Measurements from ENCODE around the gene OR52E1. TPM values are rescaled to one million over a fixed set of nuclear protein-coding genes. Genes with fewer than 3 reads are reported as not detected.

The OR52E1 gene
- polyA plus RNA-seq, 3 donors from 2014 or later: not detected

DNA sequence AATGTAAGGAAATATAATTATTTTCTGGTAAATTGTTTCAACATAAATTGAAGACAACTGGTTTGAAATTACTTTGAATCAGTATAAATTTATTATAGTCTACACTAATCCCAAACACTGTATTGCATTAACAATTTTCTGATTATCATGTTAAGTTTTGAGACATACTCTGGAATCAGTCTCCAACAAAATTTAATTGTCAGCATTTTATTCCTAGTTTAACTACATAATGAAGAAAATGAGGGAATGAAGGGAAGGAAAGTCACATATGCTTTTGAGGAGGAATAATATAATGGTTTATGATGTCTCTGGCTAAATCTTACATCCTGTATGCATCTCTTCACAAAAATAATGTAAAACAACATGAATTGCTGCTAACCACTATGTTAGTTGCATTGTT lies 14.2 kb downstream of the OR52E1 start:
- no peak overlapping the region for H3K4me3 Mint-ChIP-seq
- H3K36me3 Mint-ChIP-seq: no peaks in the 10 kb centered on the region
- H3K4me1 Mint-ChIP-seq: no peaks in the 10 kb centered on the region
- H3K27me3 Mint-ChIP-seq (ENCODE audit: low read depth in 3 of 3): peaks cover 2 to 4% (median 3%) of the 10 kb centered on the region in 3 donors
- H3K9me3 Mint-ChIP-seq: peaks cover 0 to 6% (median 0%) of the 10 kb centered on the region in 6 donors
- no peak overlapping the region for H3K27ac Mint-ChIP-seq
- no peak for DNase-seq

DNA sequence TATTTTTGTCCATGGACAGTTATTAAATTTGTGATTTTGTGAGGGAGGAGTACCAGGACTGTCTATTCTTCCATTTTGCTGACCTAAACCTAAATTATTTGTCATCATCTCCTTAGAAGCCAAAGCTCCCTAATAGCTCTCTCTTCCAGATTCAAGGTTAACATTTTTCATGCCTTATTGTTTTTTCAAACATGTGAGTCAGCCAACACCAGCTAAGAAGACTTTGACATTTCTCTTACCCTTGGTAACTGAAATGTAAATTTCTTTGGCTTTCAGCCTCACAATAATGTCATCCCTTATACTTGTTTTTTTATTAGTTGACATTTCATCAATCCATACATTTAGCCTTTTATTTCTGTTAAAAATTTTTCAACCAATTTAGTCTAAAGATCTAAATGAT lies 19.2 kb downstream of the OR52E1 start:
- Mint-ChIP-seq H3K36me3 (no peaks in the 10 kb centered on the region), H3K27me3 (ENCODE audit: low read depth in 3 of 3) (peaks cover 2 to 3% (median 3%) of the 10 kb centered on the region in 3 donors), H3K4me1 (no peaks in the 10 kb centered on the region)

DNA sequence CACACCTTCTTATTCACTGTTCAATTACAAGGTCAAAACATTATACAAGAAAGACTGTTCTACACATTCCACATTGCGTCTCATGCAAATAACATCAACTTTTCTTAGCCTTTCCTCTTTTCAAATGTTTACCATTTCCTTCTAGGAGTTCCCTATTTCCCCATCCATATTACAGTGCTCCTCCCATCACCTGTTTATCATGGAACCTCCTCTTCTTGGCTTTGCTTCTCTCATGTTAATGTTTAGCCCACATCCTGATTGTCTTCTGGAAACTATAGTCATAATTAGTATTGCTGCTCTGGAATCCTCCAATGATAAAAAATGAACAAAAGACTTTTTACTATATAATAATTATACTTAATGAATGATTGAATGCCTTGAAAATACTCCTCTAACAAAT lies 21.3 kb downstream of the OR52E1 start:
- Mint-ChIP-seq H3K27me3 (ENCODE audit: low read depth in 3 of 3) (peaks cover 0 to 3% (median 2%) of the 10 kb centered on the region in 3 donors), H3K4me3 (no peak overlapping the region), H3K27ac (no peak overlapping the region), H3K9me3 (peaks cover 0 to 13% (median 0%) of the 10 kb centered on the region in 6 donors), H3K4me1 (no peaks in the 10 kb centered on the region), H3K36me3 (no peaks in the 10 kb centered on the region)
- no peak for DNase-seq

More for the DNA sequence above, 19.2 kb downstream of the OR52E1 start:
- Mint-ChIP-seq H3K27ac (no peak overlapping the region), H3K4me3 (no peak overlapping the region), H3K9me3 (peaks cover 0 to 15% (median 0%) of the 10 kb centered on the region in 6 donors)
- DNase-seq: no peak

DNA sequence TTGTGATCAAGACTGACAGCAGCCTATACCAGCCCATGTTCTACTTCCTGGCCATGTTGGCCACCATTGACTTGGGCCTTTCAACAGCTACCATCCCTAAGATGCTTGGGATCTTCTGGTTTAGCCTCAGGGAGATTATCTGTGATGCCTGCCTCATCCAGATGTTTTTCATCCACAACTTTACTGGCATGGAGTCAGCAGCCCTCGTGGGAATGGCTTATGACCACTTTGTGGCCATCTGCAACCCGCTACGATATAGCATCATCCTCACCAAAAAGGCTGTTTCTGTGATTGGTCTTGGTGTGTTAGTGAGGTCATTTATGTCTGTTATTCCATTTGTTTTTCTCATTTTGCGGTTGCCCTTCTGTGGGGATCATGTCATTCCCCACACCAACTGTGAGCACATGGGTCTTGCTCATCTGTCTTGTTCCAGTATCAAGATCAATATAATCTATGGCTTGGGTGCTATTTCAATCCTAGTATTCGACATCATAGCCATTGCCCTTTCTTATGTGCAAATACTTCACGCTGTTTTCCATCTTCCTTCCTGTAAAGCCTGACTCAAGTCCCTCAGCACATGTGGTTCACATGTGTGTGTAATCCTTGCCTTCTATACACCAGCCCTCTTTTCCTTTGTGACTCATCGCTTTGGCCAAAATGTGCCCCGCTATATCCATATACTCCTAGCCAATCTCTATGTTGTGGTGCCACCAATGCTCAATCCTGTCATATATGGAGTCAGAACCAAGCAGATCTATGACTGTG lies 23.6 kb downstream of the OR52E1 start:
- peaks cover 0 to 3% (median 0%) of the 10 kb centered on the region in 3 donors for H3K27me3 Mint-ChIP-seq (ENCODE audit: low read depth in 3 of 3)
- no peak for DNase-seq
- peaks cover 0 to 13% (median 0%) of the 10 kb centered on the region in 6 donors for H3K9me3 Mint-ChIP-seq
- H3K4me1 Mint-ChIP-seq: no peaks in the 10 kb centered on the region
- no peak overlapping the region for H3K27ac Mint-ChIP-seq
- H3K4me3 Mint-ChIP-seq: no peak overlapping the region
- H3K36me3 Mint-ChIP-seq: no peaks in the 10 kb centered on the region

DNA sequence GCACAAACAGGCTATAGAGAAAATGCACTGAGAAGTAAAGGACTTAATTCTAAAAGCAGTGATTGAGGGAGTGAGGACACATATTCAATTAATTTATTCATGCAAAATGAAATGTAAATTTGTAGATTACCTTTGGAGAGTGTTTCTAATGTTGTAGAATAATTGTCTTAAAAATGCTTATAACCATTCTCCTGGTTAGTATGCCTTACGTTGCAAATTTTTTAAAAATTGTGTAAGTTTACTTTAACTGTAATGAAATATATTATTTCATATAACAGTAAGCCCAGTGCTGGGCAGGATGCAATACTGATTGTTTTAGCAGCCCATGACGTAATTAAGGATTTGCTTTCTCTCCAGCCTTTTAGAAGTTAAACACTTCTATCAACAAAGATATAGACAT lies 26.6 kb downstream of the OR52E1 start:
- Mint-ChIP-seq H3K4me3 (no peak overlapping the region), H3K9me3 (peaks cover 0 to 3% (median 0%) of the 10 kb centered on the region in 6 donors), H3K27ac (no peak overlapping the region), H3K27me3 (ENCODE audit: low read depth in 3 of 3) (peaks cover 0 to 2% (median 0%) of the 10 kb centered on the region in 3 donors), H3K4me1 (no peaks in the 10 kb centered on the region), H3K36me3 (no peaks in the 10 kb centered on the region)
- no peak for DNase-seq

DNA sequence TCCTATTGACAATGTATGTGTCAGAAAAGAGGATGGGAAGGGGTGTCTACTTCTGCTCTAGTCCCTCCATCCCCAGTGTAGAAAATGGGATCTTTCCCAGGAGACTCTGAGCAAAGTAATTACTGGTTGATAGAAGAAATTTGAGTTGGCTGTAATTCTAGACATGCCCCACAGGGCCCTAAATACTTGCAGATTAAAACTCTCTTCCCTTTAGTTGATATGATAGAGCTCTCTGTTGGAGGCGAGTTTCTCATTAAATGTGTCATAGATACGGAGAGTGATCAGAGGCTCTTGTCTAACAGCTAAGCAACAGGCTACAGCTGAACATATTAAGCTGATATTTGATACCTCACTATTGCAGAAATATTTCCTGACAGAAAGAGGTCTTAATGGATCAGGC lies 32.9 kb downstream of the OR52E1 start:
- Mint-ChIP-seq H3K4me1 (no peaks in the 10 kb centered on the region), H3K27me3 (ENCODE audit: low read depth in 3 of 3) (no peaks in the 10 kb centered on the region), H3K9me3 (peaks cover 0 to 3% (median 0%) of the 10 kb centered on the region in 6 donors), H3K4me3 (no peak overlapping the region), H3K36me3 (no peaks in the 10 kb centered on the region), H3K27ac (no peak overlapping the region)
- no peak for DNase-seq

DNA sequence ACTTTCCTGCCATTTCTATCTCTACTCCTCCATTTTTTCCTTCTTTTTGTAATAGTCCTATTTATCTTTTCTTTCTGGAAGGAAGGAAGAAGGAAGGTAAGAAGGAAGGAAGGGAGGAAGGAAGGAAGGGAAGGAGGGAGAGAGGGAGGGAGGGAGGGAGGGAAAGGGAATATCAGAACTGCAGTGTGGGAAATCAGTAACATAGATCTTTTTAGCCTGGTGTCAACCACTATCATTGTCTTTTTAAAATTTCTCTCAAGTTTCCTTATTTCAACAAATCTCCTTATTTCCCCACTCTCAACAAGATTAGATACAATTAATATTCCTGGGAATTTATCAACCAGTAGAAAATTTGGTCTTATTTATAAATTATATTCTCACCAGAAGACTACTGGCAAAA lies 33.7 kb downstream of the OR52E1 start:
- Mint-ChIP-seq H3K4me3 (no peak overlapping the region), H3K9me3 (peaks cover 0 to 3% (median 0%) of the 10 kb centered on the region in 6 donors), H3K36me3 (no peaks in the 10 kb centered on the region), H3K4me1 (no peaks in the 10 kb centered on the region), H3K27me3 (ENCODE audit: low read depth in 3 of 3) (no peaks in the 10 kb centered on the region), H3K27ac (no peak overlapping the region)
- no peak for DNase-seq

DNA sequence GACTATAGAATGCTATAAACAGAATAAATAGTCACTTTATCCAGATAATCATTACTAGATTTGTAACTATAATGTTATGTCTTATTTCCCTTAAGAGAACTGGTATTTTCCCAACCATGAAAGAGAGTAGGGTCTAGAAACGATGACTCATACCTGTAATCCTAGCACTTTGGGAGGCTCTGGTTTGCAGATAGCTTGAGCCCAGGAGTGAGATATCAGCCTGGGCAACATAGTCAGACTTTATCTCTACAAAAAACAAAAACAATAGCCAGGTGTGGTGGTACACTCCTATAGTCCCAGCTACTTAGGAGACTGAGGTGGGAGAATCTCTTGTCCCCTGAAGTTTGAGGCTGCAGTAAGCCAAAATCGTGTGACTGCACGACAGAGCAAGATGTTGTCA lies 37.9 kb downstream of the OR52E1 start:
- no peaks in the 10 kb centered on the region for H3K4me1 Mint-ChIP-seq
- no peaks in the 10 kb centered on the region for H3K36me3 Mint-ChIP-seq

DNA sequence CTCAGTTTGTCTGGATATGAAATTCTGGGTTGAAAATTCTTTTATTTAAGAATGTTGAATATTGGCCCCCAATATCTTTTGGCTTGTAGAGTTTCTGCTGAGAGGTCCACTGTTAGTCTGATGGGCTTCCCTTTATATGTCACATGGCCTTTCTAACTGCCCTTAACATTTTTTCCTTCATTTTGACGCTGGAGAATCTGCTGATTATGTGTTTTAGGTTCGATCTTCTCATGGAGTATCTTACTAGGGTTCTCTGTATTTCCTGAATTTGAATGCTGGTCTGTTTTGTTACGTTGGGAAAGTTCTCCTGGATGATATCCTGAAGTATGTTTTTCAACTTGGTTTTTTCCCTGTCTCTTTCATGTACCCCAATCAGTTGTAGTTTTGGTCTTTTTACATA lies 46.0 kb downstream of the OR52E1 start:
- no peak for DNase-seq
- Mint-ChIP-seq H3K4me1 (no peaks in the 10 kb centered on the region), H3K27me3 (ENCODE audit: low read depth in 3 of 3) (peaks cover 0 to 4% (median 0%) of the 10 kb centered on the region in 3 donors), H3K36me3 (no peaks in the 10 kb centered on the region), H3K27ac (no peak overlapping the region), H3K9me3 (peaks cover 0 to 7% (median 0%) of the 10 kb centered on the region in 6 donors), H3K4me3 (no peak overlapping the region)

More for the DNA sequence above, 37.9 kb downstream of the OR52E1 start:
- no peak overlapping the region for H3K4me3 Mint-ChIP-seq
- no peak for DNase-seq
- H3K27ac Mint-ChIP-seq: no peak overlapping the region
- H3K27me3 Mint-ChIP-seq (ENCODE audit: low read depth in 3 of 3): no peaks in the 10 kb centered on the region
- peaks cover 0 to 3% (median 0%) of the 10 kb centered on the region in 6 donors for H3K9me3 Mint-ChIP-seq

DNA sequence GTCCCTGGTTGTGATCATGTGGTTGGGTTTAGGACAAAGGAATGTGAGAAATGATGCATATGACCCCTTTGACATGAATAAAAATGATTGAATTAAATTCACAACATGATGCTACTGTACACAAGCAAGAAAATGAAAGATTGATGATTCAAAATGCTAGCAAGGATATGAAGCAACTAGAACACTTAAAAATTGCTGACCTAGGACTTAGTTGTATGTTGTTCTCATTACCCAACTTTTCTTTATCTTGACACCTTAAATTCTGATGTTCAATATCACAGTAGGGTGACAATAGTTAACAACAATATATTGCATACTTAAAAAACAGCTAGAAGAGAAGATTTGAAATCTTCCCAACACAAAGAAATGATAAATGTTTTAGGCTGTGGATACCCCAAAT lies 48.2 kb downstream of the OR52E1 start:
- Mint-ChIP-seq H3K4me1 (no peaks in the 10 kb centered on the region), H3K27ac (no peak overlapping the region), H3K27me3 (ENCODE audit: low read depth in 3 of 3) (peaks cover 0 to 7% (median 0%) of the 10 kb centered on the region in 3 donors), H3K4me3 (no peak overlapping the region), H3K36me3 (no peaks in the 10 kb centered on the region), H3K9me3 (peaks cover 0 to 7% (median 0%) of the 10 kb centered on the region in 6 donors)
- no peak for DNase-seq

DNA sequence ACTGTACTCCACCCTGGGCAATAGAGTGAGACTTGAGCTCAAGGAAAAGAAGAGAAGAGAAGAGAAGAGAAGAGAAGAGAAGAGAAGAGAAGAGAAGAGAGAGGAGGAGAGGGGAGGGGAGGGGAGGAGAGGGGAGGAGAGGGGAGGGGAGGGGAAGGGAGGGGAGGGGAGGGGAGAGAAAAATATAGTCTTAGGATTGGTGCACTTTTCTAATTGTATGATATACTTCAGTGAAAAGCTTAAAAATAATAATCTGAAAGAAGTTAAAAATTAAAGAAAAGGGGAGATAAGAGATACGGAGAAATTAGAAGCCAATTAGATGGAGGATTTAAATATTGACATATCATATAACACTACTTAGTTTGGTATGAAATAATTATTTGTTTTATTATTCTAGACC lies 49.5 kb downstream of the OR52E1 start:
- H3K9me3 Mint-ChIP-seq: peaks cover 0 to 5% (median 0%) of the 10 kb centered on the region in 6 donors
- no peaks in the 10 kb centered on the region for H3K36me3 Mint-ChIP-seq
- no peak for DNase-seq
- no peaks in the 10 kb centered on the region for H3K4me1 Mint-ChIP-seq
- no peak overlapping the region for H3K4me3 Mint-ChIP-seq
- peaks cover under 1 to 7% (median 2%) of the 10 kb centered on the region in 3 donors for H3K27me3 Mint-ChIP-seq (ENCODE audit: low read depth in 3 of 3)
- H3K27ac Mint-ChIP-seq: no peak overlapping the region

Other genes starting within 250 kb of the OR52E1 start
- not detected for gene OR51F2, start 248.3 kb upstream of the OR52E1 start, polyA plus RNA-seq
- gene OR51S1, start 220.4 kb upstream of the OR52E1 start, polyA plus RNA-seq: not detected
- not detected for gene OR51T1, start 187.7 kb upstream of the OR52E1 start, polyA plus RNA-seq
- gene OR51A7, start 165.8 kb upstream of the OR52E1 start, polyA plus RNA-seq: not detected
- gene OR51G2, start 150.2 kb upstream of the OR52E1 start, polyA plus RNA-seq: not detected
- not detected for gene OR51G1, start 145.2 kb upstream of the OR52E1 start, polyA plus RNA-seq
- gene OR51A4, start 122.0 kb upstream of the OR52E1 start, polyA plus RNA-seq: not detected
- not detected for gene OR51A2, start 113.9 kb upstream of the OR52E1 start, polyA plus RNA-seq
- not detected for gene OR51L1, start 74.7 kb upstream of the OR52E1 start, polyA plus RNA-seq
- not detected for gene OR52J3, start 23.0 kb upstream of the OR52E1 start, polyA plus RNA-seq
- gene OR52E2, start 9.9 kb upstream of the OR52E1 start, polyA plus RNA-seq: not detected
- not detected for gene OR52A5, start 68.8 kb downstream of the OR52E1 start, polyA plus RNA-seq
- not detected for gene OR52A1, start 85.2 kb downstream of the OR52E1 start, polyA plus RNA-seq
- gene OR51V1, start 131.1 kb downstream of the OR52E1 start, polyA plus RNA-seq: not detected
- 100 to 1,000 TPM; 155 to 747 (median 736) TPM for gene HBB, start 157.5 kb downstream of the OR52E1 start, polyA plus RNA-seq
- gene HBD, start 164.9 kb downstream of the OR52E1 start, polyA plus RNA-seq: 1 to 10 TPM in 1 of 3 donors, not detected in 2; 1.2 TPM
- gene HBG1, start 180.3 kb downstream of the OR52E1 start, polyA plus RNA-seq: not detected
- 1 to 10 TPM in 1 of 3 donors, not detected in 2; 1.9 TPM for gene HBG2, start 185.2 kb downstream of the OR52E1 start, polyA plus RNA-seq
- gene HBE1, start 200.4 kb downstream of the OR52E1 start, polyA plus RNA-seq: not detected
- gene OR51B4, start 232.4 kb downstream of the OR52E1 start, polyA plus RNA-seq: not detected

Data from immature natural killer cell (primary cell).